Stomach (tissue), 4 donors: ENCODE results near the gene KSR2.

ENCODE experiments used
- POLR2A ChIP-seq, 4 donors: fragments of 450-650 bp; IDR thresholded peaks; one replicate each; pipeline ENCODE4 v1.6.1; 2016; ENCODE audit warnings: antibody characterized with exemption in 4 of 4, control low read depth in 2 of 4, mild to moderate bottlenecking in 1 of 4, moderate library complexity in 1 of 4
- POLR2AphosphoS5 ChIP-seq, 3 donors: sonication (generic); formaldehyde crosslinking; IDR thresholded peaks; one replicate each; pipeline ENCODE4 v1.6.1; 2016; ENCODE audit warnings: antibody characterized with exemption in 3 of 3
- TF ChIP-seq, protein P1 (sequence below), 7 experiments: fragments of 450-650 bp in 4 of 7; fragments of 200-600 bp in 3 of 7; sonication (generic) in 3 of 7; IDR thresholded peaks; one replicate each; pipeline ENCODE4 v1.5.1; 2016 to 2019; ENCODE audit warnings: antibody characterized with exemption in 7 of 7, control low read depth in 2 of 7, mild to moderate bottlenecking in 1 of 7

DNA sequence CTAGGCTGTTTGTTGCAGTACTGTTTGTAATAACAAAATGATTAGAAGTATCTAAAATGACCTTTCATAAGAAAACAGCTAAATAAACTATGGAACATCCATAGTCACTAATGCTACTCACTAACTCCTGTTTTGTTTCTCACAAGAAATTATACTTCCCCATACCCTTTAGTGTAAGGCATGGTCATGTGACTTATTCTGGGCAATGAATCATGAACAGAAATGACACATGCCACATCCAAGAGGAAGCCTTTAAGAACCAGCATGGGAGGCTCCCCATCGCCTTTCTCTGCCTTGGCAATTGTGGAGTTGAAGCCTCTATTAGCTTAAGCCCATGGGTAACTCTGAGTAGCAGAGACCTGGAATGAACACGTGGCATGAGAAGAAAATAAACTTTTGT, 49.3 kb downstream of the KSR2 start:
- no peak for TF ChIP-seq POLR2A (IDR thresholded peaks at IDR 0.05)
- TF ChIP-seq, protein P1, sequence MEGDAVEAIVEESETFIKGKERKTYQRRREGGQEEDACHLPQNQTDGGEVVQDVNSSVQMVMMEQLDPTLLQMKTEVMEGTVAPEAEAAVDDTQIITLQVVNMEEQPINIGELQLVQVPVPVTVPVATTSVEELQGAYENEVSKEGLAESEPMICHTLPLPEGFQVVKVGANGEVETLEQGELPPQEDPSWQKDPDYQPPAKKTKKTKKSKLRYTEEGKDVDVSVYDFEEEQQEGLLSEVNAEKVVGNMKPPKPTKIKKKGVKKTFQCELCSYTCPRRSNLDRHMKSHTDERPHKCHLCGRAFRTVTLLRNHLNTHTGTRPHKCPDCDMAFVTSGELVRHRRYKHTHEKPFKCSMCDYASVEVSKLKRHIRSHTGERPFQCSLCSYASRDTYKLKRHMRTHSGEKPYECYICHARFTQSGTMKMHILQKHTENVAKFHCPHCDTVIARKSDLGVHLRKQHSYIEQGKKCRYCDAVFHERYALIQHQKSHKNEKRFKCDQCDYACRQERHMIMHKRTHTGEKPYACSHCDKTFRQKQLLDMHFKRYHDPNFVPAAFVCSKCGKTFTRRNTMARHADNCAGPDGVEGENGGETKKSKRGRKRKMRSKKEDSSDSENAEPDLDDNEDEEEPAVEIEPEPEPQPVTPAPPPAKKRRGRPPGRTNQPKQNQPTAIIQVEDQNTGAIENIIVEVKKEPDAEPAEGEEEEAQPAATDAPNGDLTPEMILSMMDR (IDR thresholded peaks at IDR 0.05): no peak
- TF ChIP-seq POLR2AphosphoS5 (IDR thresholded peaks at IDR 0.05): no peak
